Measurements from ENCODE around the gene HS3ST5.
A peak's percentile ranks its signal among the peaks of the same experiment; 100 is the strongest.

Gene HS3ST5

DNA sequence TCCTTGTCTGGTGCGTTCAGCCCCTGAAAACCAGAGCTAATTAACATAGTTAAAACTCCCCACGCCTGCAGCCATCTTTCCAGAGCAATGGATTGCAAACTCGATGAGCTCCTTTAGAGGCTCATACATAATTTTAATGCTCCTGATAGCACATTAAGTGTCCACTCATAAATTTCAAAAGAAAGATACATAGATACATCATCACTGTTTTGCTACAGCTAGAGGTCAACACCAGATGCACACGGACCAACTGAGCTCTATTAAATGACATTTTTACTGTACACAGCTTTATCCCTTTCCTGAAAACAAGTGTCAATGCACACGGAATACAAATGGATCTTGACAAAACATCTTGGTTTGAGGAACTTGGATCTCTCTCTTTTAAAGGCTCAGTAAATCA lies 280.6 kb downstream of the HS3ST5 start:
- no peak for TF ChIP-seq CTCF (IDR thresholded peaks at IDR 0.05; ENCODE audit: unreplicated experiment in 3 of 3)
- H3K36me3 Mint-ChIP-seq (ENCODE audit: low read depth): no peaks in the 10 kb centered on the region
- no peaks in the 10 kb centered on the region for H3K4me1 Mint-ChIP-seq
- H3K27ac Mint-ChIP-seq: peak overlapping the region in 1 of 3 experiments; percentile 12
- no peak overlapping the region for H3K4me3 Mint-ChIP-seq
- H3K27me3 Mint-ChIP-seq (ENCODE audit: low read depth): no peaks in the 10 kb centered on the region
- no peaks in the 10 kb centered on the region for H3K9me3 Mint-ChIP-seq

- TF ChIP-seq CTCF (IDR thresholded peaks at IDR 0.05; ENCODE audit: unreplicated experiment in 3 of 3): no peak
- Mint-ChIP-seq H3K4me3 (no peak overlapping the region), H3K27me3 (ENCODE audit: low read depth) (no peaks in the 10 kb centered on the region), H3K4me1 (no peaks in the 10 kb centered on the region), H3K9me3 (no peaks in the 10 kb centered on the region), H3K27ac (no peak overlapping the region), H3K36me3 (ENCODE audit: low read depth) (no peaks in the 10 kb centered on the region)
These were observed 281.1 kb downstream of the HS3ST5 start for GRCh38 chr6:114061741-114062140.

- Mint-ChIP-seq H3K4me3 (no peak overlapping the region), H3K36me3 (ENCODE audit: low read depth) (no peaks in the 10 kb centered on the region), H3K27ac (no peak overlapping the region), H3K9me3 (no peaks in the 10 kb centered on the region), H3K4me1 (peaks cover 1% of the 10 kb centered on the region), H3K27me3 (ENCODE audit: low read depth) (no peaks in the 10 kb centered on the region)
- no peak for TF ChIP-seq CTCF (IDR thresholded peaks at IDR 0.05; ENCODE audit: unreplicated experiment in 3 of 3)
These were observed 281.7 kb downstream of the HS3ST5 start for GRCh38 chr6:114061116-114061515.

DNA sequence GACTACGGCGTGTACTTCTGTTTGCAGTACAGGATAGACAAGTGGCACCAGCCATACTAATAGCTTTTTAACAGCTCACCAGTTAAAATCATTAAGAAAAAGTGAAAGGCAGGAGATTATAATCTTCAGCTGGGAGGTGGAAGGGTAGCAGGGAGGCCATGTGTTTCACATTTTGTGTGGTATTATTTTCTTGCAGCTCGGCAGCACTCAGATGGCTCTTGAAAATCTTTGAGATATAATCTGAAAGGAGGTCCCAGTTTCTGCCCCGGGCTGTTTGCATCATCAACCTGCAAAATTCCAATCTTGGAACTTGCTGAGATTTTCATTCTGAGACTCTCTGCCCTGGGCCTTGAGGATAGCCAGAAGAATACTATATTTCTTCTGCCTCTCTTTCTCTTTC lies 284.4 kb downstream of the HS3ST5 start:
- Mint-ChIP-seq H3K27ac (no peak overlapping the region), H3K4me3 (no peak overlapping the region), H3K4me1 (peaks cover 12% of the 10 kb centered on the region), H3K27me3 (ENCODE audit: low read depth) (no peaks in the 10 kb centered on the region), H3K36me3 (ENCODE audit: low read depth) (no peaks in the 10 kb centered on the region), H3K9me3 (no peaks in the 10 kb centered on the region)
- no peak for TF ChIP-seq CTCF (IDR thresholded peaks at IDR 0.05; ENCODE audit: unreplicated experiment in 3 of 3)

- no peaks in the 10 kb centered on the region for H3K27me3 Mint-ChIP-seq (ENCODE audit: low read depth)
- peak overlapping the region; percentile 14 to 74 (median 36) for H3K27ac Mint-ChIP-seq
- H3K4me1 Mint-ChIP-seq: peaks cover 12% of the 10 kb centered on the region
- TF ChIP-seq CTCF (IDR thresholded peaks at IDR 0.05; ENCODE audit: unreplicated experiment in 3 of 3): no peak
- H3K4me3 Mint-ChIP-seq: no peak overlapping the region
- H3K36me3 Mint-ChIP-seq (ENCODE audit: low read depth): no peaks in the 10 kb centered on the region
- H3K9me3 Mint-ChIP-seq: no peaks in the 10 kb centered on the region
These were observed 287.1 kb downstream of the HS3ST5 start for GRCh38 chr6:114055763-114056162.

DNA sequence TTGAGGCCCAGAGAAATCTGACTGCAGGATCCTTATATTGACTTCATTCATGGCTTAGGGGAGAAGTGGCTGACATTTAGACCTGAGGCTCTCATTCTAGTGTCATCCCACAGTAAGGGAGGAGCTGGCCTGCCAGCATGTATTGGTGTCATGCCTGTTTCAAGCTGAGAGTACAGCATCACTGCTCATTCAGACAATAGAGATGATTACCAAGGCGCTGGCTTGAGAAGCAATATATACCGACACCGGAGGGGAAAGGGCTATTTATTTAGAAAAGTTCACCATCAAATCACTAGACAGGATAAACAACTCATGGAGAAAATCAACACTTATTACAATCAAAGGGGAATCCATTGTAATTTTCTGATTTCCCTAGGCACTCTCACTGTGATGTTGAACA lies 287.5 kb downstream of the HS3ST5 start:
- Mint-ChIP-seq H3K4me1 (peaks cover 12% of the 10 kb centered on the region), H3K4me3 (no peak overlapping the region), H3K36me3 (ENCODE audit: low read depth) (no peaks in the 10 kb centered on the region), H3K9me3 (no peaks in the 10 kb centered on the region), H3K27ac (peak overlapping the region in 2 of 3 experiments; percentile 14 to 74), H3K27me3 (ENCODE audit: low read depth) (no peaks in the 10 kb centered on the region)
- TF ChIP-seq CTCF (IDR thresholded peaks at IDR 0.05; ENCODE audit: unreplicated experiment in 3 of 3): no peak

All from nephron (organoid).